NOMO-1 treated with DMSO at 0.1 percent for 48 hours (cell line): ENCODE results near the gene RAMP1.

ENCODE experiments used
- DNase-seq: peaks from one replicate; lab custom pipeline; 2025; ENCODE audit not compliant: unreplicated experiment; lab: John Stamatoyannopoulos, UW

RAMP1 gene

DNA sequence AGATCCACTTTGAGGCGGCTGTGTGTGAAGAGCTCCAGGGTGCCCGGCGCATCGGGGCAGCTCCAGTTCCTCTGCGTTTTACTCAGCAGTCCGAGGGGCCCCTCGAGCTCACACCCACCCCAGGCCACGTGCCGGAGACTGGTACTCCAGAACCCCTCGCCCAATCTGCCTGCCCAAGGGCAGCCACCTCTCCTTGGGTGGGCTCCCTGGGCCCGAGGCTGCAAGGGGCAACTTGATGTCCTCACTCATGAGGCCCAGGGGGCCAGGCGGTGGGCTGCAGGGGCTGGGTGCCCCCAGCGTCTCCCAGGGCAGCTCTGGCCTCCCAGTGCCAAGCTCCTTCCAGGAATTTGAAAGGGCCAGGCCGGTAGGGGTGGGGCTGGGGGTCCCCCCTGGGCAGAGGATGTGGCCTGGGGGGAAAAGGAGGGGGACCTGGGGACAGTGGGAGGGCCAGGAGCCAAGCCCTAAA lies 16.7 kb downstream of the RAMP1 start:
- DNase-seq: no peak

DNA sequence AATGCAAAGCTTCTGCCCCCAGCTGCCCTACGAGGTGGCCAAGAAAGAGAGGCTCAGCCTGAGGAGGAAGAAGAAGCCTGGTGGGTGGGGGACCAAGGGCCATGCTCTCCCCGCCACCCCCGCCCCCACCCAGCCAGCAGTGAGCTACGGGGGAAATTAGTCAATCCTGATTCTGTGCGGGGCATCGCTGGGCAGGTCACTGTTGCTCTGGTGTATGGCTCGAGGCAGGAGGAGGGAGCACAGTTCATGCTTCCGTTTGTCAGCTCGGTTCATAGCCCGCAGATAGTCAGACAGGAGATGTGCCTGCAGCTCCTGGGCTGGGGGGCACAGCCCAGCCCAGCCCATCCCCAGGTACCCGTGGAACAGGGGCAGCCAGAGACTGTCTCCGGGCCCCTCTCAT lies 17.1 kb downstream of the RAMP1 start:
- no peak for DNase-seq

DNA sequence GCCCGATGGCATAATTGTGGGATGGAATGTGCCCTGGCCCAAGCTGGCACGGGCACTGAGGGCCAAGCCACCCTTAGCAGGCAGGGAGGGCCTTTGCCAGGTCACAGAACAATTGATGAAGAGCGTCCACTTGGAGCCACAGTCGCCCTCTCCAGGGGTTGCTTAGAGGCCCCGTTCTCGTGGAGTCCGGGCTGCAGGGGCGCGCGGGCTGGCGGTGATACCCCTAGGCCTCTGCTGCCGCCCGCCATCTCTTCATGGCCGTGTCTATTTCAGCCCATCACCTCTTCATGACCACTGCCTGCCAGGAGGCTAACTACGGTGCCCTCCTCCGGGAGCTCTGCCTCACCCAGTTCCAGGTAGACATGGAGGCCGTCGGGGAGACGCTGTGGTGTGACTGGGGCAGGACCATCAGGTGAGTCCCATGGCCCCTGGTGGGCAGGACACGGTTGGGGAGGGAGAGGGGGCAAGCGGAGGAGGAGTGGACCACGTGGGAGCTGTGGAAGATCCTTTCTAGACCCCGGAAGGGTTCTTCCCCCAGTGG lies 17.6 kb downstream of the RAMP1 start:
- DNase-seq: no peak

DNA sequence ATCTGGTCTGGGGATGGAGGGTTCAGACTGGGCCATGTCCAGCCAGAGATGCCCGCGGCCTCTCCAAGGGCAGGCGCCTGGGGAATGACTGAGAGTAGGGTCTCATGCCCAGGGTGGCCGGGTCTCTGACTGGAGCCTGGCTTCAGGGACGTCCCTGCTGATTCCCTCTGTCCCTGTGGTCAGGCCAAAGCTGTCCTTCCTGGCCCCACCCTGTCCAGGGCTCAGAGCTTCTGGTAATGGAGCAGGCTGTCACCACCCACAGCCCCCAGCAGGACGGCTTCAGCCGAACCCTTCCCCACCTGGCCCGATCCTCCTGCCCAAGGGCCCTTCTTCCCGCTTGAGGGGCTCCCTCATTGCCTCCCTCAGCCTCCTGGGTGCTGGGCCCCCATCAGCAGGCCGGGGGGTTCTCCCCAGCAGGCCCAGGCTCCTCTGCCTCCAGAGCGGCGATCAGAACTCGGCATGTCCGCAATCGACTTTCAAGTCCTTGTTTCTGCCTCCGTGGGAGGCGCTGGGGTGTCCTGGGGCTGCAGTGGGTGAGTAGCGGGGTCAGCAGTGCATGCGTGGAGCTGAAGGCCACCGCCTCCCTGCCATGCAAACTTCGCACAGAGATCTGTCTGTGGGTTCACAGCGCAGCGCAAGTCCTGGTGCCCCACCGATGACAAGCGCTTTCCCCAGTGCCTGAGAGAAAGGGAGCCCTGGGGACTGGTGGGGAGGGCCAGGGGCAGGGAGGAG lies 18.3 kb downstream of the RAMP1 start:
- DNase-seq: no peak

DNA sequence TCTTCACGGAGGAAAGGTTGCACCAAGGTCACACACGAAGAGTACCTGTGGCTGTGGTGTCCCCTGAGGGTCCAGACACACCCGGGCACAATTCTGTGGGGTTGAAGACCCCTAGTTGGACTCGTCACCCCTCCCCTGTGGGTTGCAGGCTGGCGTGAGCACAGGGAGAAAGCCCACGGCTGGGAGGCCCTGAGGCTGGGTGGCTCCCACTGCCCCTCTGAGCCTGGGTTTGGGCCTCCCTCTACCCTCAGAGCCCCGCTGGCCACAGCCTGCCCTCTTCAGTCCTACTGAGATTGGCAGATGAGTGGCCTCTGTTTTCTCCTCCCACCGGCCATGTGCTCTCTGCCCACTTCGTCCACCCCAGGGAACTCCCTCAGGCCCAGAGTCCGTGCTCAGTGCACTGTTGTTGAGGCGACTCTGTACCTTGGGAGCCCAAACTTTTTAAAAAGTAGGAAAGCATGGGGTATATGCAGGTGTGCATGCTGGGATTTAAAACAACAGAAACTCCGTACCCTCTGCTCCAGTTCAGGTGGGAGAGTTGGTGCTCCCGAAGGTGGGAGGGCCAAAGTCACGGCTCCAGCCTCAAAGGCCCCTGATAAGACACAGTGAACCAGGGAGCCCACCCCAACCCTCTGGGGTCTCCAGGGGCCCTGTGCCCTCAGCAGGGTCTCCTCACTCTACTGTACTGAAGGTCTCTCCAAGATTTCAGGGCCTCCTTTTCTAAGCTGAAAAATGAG lies 19.1 kb downstream of the RAMP1 start:
- no peak for DNase-seq

DNA sequence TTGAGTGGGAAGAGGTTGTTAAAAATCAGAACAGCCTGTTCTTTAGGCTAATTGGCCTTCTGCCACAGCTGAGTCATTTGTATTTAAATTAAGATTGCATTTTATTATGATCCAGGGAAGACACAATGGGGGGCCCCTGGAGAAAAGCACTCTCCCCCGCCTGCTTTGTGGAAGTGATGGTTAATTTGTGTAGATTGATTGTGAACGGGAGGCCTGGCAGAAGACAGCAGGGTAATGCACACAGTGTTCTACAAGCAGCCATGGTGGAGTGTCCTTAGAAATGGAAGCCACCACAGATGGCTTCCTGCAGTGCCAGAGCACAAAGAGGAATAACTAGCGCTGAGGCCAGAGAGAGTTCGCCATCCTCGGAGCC lies 19.6 kb downstream of the RAMP1 start:
- DNase-seq: no peak

DNA sequence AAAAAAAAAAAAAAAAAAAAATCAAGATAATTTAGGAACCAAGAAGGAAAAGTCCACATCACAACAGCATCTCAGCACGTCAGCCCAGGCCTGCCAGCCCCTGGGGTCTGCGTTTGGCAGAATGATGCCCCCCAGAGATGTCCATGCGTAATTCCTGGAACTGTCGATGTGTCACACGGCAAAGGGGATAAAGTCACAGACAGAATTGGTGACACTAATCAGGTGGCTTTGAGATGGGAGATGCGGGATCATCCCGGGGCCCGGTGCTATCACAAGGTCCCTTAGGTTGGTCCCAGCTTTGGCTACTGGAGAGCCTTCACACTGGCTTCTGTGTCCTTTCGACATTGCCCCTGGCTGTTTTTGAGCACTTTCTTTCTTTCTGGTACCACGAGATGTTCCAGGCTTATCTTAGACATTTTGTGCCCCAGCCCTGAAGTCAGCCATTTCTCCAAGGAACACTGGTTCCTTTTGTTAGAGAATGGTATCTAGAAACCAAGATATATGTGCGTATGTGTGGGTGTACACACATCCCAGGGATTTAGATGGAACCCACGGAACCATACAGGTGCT lies 20.7 kb downstream of the RAMP1 start:
- no peak for DNase-seq

DNA sequence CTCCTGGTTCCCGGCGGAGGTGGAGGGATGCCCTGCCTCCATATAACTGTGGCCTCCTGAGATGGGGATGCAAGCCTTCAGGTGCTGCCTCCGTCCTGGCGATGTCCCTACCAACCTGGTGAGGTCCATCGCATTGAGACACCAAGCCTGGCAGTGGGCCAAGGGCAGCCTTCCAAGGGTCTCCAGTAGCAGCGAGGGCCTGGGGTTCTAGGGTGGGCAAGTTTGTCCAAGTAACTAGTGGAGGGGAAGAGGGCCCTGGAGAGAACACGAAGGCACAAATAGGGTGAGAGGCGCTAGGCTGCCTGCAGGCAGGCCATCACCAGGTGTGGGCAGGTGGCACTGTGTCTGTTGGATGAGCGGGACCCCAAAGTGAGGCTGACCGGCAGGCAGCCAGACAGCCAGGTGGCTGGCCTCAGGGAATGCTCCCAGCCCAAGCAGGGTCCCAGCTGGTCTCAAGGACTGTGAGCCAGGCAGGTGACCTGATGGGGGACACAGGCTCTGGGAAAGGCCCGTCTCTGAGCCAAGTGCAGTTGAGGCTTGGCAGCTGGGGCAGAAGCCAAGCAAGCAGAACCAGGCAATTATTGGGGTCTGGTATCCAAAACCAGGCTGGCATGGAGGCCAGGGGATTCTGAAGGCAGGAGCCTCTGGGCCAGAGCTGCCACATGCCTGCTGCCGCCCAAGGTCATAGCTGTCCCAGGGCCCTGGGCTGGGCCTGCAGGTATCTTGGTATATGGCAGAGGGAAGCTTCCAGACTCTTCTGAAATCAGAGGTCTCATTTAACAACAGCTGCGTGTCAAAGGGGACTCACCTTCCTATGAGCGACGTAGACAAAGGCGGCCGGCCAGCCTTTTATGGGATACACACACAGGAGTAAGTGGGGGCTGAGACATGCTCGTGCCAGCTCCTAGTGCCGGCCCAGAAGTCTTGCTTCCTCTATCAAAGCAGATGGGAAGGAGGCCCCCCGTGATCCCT lies 23.4 kb downstream of the RAMP1 start:
- DNase-seq: no peak

DNA sequence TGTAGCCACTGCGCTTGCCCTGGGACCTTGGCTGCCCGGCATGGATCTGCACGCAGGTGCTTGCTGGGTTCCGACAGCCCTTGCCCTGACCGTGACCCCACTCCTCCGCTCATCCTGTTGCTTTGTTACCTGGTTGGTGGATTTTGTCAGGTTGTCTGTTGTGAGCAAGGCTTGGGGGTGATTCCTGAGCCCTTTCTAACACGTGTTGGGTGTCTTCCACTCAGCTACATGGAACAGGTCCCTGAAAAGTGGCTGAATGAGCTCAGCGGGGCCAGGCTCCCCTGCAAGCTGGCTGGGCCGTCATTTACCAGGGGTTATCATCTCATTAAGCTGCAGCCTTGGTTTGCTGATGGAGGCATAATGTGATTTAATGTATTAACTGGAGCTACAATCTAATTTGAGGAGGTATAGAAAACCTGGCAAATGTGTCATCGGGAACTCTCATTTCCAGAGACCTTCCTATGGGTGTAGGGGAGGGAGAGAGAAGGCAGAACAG lies 24.6 kb downstream of the RAMP1 start:
- no peak for DNase-seq

DNA sequence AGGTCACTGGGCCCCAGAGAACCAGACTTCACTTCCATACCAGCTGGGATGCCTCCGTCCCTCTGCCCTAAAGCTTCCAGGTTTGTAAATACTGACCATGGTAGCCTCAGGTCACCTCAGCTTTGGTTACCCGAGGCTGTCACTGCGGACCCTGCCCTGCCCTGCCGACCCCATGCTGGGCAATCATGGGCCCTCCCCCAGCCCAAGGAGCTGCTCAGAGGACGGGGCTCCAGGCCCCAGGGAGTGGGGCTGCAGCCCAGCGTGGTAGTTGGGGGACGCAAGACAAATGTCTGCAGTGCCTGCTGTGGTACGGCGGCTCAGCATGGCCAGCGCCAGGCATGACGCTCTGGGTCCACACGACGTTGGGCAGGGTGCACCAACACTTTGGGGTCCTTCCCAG lies 25.3 kb downstream of the RAMP1 start:
- DNase-seq: no peak

DNA sequence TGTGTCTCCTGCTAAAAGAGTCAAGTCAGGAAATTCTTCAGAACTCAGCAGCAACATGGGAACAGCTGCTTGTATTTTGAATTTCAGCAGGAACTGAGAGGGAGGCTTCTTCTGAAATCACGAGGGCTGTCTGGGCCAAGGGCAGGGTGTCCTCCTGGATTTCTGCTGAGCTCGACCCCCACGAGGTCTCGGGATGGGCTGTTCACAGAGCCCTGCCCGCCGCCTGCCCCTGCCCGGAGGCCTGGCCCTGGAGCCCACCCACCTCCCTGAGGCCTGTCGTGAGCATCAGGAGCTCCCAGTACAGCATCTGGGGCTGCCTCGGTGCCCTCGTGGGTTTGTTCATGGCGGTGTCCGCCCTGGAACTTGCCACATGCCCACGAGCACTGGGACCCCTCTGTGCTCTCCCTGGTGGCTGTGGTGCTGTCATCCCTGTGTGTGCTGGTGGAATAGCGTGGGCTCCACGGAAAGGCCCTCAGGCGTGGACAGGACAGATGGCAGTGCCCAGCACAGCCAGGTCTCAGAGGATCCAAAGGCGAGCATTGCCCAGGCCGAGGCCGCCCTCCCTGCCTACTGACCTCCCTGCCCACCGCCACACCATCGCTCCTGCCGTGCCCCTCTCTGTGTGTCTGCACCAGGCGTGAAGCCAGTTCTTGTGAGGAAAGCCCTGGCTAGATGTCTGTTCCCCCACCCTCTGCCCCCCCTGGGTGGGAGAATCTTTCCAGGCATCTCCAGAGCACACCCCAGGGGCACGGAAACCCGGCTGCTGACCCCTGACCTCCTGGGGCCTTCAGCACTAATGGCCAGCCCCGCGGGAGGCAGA lies 25.9 kb downstream of the RAMP1 start:
- no peak for DNase-seq

DNA sequence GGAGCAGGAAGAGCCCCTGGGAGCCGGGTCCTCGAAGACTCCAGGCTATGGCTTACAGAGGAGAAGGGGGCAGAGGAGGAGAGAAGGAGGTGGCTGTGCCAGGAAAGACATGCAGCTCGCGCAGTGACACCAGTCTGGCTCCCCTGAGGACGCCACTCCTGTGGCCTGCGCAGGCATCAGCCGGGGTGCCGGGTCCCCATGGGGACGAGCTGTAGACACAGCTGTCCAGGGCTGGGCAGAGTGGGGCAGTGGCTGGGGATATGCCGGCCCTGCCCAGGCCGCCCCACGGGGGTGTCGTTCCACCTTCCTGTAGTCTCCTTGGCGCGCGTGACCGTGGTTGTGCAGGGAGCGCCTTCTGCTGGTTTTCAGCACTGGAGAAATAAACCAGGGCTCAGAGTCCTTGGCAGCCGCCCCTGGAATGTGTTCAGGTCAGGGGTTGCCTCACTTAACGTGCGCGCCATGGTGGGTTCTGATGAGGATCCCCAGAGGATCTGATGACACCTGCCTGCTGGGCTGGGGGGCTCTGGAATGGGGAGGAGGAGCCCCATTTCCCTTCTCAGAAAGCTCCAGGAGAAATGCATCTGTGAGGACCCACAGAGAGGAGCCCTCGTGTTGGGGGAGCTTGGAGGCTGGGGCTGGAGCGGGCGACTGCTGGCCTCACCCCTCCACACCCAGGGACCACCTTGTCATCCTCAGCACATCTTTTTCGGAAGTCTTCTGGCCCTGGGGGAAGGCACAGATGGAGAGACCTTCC lies 26.7 kb downstream of the RAMP1 start:
- DNase-seq: no peak

DNA sequence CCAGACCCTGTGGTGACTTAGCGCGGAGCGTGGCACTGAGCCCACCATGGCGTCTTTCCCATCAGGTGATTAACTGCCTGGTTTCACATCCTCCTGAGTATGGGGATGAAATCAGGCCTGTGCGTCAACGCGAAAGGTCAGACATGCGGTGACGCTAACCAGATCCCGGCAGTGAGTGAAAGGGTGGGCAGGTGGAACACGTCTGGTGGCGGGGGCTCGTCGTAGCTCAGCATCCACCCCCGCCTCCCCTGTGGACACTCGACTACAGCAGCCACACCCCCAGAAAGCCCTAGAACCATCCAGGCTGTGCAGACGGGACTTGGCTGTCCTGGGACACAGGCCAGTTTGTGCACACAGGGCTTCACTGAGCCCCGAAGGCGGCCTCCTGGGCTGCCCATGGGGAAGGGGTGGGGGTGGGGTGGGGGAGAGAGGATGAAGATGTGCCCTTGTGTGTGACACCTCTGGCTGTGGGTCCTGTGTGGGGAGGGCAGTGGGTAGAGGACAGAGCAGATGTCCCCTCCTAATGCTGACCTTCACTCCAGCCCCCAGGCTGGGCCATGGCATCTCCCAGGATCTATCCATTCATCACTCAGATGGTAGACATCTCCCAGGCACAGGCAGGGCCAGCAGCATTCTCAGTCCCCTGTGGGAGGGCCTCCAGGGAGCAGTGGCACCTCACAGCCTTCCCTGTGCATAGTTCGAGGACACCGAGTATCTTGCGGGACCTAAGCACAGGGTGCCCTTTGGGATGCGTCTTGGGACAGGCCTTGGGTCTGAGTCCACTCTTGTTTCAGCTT lies 27.5 kb downstream of the RAMP1 start:
- no peak for DNase-seq

DNA sequence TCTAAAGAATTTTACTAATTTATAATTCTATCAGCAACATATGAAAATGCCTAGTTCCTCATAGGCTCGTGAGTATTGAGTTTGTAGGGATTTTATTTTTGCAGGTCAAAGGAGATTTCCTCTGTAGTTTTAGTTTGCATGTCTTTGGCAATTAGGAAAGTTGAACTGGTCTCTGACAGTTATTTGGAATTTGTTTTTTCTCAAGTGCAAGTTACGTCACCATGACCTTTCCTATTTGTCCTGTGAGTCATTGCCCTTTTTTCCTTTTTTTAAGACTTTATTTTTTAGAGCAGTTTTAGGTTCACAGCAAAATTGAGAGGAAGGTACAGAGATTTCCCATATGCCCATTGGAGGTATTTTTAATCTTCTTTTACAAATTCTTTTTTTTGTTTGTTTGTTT lies 29.0 kb downstream of the RAMP1 start:
- DNase-seq: no peak

DNA sequence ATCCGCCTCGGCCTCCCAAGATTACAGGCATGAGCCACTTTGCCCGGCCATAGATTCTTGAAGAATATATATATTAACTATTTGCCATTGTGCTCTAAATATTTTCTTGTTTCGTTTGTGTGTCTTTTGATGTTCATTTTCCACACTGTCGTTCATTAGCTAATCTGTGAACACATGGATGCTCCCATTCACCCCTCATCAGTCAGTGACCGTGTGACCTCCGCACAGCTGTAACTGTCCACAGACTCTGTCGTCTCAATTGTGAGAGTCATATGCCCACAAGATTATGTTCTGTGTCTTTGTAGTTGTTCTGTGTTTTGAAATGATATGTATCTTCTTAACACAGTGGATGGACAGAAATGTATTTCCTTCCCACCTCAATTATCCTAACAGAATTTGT lies 29.6 kb downstream of the RAMP1 start:
- no peak for DNase-seq

DNA sequence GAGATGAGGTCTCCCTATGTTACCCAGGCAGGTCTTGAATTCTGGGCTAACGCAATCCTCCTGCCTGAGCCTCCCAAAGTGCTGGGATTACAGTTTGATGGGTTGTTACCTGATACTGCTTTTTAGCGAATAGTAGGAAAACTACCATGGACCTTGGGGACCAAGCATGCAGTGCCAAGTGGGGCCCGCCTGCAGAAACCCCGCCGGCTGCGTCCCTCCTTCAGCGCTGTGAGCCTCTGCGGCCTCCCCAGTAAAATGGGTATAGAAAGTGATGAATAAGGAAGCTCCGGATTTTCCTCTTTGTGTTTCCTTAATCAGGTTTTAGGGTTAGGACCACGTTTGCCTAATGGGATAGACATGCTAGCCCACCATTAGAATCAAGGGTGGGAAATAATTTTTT lies 30.4 kb downstream of the RAMP1 start:
- no peak for DNase-seq

DNA sequence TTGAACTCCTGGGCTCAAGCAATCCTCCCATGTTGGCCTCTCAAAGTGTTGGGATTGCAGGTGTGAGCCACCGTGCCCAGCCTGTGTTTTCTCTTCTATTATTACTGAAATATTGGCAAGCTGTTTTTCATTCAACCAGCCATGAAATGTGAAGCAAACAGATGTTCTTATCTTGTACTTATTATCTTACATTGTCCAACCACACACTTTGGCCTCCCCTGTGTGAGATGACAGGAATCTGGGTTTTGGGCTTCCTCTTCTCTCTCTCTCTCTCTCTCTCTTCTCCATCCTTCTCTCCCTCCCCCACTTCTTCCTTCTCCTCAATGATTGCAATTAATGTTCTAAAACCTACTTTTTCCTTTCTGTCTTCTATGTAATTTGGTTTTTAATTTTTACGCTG lies 33.1 kb downstream of the RAMP1 start:
- no peak for DNase-seq

DNA sequence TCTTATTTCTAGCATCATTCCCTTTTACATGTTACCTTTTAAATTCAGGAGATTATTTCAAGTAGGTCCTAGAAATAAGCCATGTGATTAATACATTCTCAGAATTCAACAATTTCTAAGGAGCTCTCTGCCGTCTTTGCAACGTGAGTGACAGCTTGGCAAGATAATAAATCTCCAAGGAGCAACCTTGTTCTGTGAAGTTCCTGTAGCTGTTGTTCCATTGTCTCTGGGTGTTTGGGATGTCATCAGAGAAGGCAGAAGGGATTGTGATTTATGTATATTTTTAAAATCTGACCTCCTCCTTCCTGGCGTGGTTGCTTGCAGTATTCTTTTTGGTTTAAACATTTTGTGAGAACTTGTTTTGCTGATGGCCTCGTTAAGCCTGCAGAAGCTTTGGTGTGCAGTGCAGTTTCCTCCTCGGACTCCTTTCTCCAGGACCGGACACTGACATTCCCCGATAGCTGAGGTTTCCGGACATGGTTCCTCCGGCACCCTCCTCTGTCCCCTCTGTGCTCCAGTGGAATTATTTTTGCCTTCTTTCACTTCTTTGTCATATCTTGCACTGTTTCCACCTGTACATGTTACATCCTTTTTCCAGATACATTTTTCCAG lies 33.7 kb downstream of the RAMP1 start:
- DNase-seq: no peak
